Measurements from ENCODE around the gene TRIP13. TPM values are rescaled to one million over a fixed set of nuclear protein-coding genes. Genes with fewer than 3 reads are reported as not detected.

TRIP13 gene
- total RNA-seq, 1 donor from 2014 or later: 0.48 TPM

GRCh38 chr5:955886-956761, 63.4 kb downstream of the TRIP13 start:
- intact Hi-C loops (cut with DNase I): no loop called here
- ATAC-seq (ENCODE audit: poor library complexity) (no peak), DNase-seq (no peak)

DNA sequence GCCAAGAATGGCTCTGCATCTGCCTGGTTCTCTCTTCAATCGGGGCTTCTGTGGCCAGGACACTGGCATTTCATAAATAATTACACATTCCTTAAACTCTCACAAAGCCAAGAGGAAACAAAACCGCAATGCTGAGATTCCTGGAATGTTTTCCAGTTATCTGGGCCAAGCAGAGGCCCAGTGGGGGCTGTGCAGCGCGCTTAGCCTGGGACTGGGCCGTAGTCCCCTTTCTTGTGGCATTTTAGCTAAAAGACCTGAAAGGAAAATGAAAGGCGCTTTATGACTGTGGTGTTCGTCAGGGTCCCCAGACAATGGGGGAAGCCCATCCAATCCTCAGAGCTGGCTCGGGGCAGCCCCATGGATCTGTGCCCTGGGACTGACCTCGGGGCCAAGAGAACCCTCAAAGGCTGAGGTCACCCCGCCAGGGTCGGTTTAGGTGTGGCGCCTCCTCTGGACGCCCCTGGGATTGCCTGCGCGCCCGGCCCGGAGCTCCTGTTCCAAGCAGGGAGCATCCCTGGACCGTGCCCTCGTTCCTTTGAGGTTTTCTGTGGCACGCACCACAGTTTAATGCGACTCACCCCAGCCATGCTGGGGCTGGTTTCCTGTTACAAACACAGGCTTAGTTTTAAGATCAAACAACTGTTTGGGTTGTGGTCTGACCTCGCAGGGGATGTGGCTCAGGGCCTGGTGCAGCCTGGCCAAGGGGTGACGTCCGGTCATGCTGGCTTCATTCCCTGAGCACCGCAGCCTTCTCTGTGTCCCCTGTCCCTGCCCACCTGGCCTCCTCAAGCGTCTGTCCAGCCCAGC, 64.5 kb downstream of the TRIP13 start:
- DNase-seq (no peak), ATAC-seq (ENCODE audit: poor library complexity) (peak; percentile 54)
- intact Hi-C loops (cut with DNase I): no loop called here

DNA sequence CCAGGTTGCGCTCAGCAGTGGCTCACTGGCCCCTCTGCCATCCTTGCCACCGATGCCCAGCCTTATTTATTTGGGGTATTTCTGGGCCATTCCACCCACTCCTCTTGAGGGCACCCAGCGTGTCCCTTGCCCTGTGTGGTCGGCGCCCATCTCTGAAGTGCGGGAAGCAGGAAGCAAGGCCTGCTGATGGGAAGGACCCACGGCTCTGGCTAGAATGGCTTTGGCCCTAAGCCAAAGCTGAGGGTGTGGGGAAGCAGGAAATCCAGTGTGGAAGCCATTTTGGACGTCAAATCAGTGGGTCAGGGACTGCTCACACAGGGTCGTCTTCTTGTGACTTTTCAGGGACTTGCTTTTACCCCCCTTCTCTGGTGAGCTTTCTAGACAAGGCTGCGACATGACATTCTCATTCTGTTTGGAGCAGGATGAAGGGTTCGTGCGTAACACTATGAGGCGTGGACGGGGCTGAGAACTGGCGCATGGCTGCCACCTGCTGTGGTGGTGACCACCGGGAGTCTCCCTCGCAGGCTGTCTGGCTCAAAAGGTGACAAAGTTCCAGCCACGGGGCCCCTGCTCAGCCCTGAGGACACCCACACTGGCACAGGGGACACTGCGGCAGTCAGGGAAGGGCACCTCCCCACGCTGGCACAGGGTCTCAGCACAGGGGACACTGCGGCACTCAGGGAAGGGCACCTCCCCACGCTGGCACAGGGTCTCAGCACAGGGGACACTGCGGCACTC, 65.2 kb downstream of the TRIP13 start:
- ATAC-seq (ENCODE audit: poor library complexity): no peak
- intact Hi-C loops (cut with DNase I): no loop called here
- no peak for DNase-seq

DNA sequence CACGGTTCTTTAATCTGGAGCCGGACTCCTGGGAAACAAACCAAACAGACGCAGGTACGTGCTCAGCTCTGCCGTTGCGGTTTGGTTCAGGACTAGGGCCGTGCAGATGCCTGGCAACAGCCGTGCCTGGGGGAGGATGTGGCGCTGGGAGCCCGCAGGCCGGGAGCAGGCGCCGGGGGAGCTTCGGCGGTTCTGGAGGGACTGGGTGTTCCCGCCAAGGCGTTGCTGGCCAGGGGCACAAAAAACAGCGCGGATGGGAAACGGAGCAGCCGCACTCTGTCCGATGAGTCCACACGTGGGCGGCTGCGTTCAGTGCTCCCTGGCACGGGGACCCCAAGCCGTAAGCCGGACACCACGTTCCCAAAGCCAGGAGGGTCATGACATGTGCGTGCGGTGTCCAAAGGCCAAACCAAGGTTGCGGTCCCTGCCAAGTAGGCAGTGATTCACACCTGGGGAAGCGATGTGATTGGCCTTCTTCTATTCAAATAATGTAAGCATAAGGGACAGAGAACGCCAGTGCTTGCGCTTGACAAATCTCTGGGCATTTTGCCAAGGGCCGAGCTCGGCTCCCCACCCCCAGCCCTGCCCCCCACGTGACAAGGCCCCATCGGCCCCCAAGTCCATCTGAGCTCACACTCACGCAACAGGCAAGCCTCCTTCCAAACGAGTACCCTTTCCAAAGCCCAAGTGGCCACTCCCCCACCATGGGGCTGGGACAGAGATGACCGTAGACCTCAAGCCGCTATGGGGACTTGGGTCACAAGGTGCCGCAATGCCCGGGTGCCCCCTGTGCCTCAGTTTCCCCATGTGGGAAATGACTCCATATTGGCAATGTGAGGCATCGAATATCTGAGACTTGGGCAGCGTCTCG, 66.3 kb downstream of the TRIP13 start:
- ATAC-seq (ENCODE audit: poor library complexity) (peak; percentile 23), DNase-seq (no peak)
- intact Hi-C loops (cut with DNase I): no loop called here

- DNase-seq (no peak), ATAC-seq (ENCODE audit: poor library complexity) (no peak)
- intact Hi-C loops (cut with DNase I): no loop called here
These were observed 67.2 kb downstream of the TRIP13 start for GRCh38 chr5:959581-960531.

DNA sequence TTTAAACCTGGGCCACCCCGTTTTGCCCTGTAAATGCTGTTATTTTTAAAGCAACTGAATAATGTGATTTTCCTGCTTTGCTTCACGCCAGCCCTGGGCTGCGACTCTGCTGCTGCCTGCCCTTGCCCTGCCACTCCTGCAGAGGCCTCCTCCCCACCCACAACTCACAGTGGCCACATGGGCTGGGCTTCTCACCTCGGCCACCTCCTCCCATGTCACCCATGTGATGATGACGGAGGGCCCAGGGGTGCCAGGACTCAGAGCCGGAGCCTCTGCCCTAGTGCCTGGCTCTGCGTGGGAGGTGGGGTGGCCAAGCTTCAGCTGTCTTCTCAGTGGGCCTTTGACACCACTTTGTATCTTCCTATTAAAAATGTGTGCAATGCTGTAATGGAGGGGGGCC, 67.9 kb downstream of the TRIP13 start:
- DNase-seq (no peak), ATAC-seq (ENCODE audit: poor library complexity) (no peak)
- intact Hi-C loops (cut with DNase I): no loop called here

- DNase-seq (no peak), ATAC-seq (ENCODE audit: poor library complexity) (no peak)
- intact Hi-C loops (cut with DNase I): no loop called here
These were observed 68.5 kb downstream of the TRIP13 start for GRCh38 chr5:961002-961710.

DNA sequence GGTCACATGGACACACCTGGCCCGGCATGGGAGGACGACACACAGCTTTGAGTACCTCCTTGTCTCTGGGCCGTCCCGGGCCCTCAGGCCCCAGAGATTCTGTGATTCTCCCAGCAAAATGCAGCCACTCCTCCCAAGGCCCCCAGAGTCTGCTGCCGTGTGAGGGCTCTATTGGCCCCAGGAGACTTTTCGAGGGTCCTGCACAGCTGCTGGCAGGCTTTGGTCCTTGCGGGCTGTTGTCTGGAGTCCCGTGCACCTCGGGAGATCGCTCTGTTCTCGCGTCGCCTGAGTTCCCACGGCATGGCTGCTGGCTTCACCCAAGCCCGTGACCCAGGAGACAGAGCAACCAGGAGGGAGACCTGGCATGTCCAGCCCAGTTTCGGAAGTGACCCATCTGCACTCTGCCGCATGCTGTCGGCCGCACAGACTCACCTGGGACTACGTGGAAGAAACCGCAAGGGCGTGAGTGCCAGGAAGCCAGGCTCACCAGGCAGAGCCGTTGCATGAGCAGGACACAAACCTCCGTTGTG, 69.1 kb downstream of the TRIP13 start:
- ATAC-seq (ENCODE audit: poor library complexity) (no peak), DNase-seq (no peak)
- intact Hi-C loops (cut with DNase I): no loop called here

GRCh38 chr5:962386-962785, 69.7 kb downstream of the TRIP13 start:
- intact Hi-C loops (cut with DNase I): no loop called here
- ATAC-seq (ENCODE audit: poor library complexity): no peak
- no peak for DNase-seq

GRCh38 chr5:962801-963200, 70.1 kb downstream of the TRIP13 start:
- no peak for DNase-seq
- no peak for ATAC-seq (ENCODE audit: poor library complexity)
- intact Hi-C loops (cut with DNase I): no loop called here

- no peak for ATAC-seq (ENCODE audit: poor library complexity)
- DNase-seq: no peak
- intact Hi-C loops (cut with DNase I): no loop called here
These were observed 70.6 kb downstream of the TRIP13 start for GRCh38 chr5:963310-963672.

DNA sequence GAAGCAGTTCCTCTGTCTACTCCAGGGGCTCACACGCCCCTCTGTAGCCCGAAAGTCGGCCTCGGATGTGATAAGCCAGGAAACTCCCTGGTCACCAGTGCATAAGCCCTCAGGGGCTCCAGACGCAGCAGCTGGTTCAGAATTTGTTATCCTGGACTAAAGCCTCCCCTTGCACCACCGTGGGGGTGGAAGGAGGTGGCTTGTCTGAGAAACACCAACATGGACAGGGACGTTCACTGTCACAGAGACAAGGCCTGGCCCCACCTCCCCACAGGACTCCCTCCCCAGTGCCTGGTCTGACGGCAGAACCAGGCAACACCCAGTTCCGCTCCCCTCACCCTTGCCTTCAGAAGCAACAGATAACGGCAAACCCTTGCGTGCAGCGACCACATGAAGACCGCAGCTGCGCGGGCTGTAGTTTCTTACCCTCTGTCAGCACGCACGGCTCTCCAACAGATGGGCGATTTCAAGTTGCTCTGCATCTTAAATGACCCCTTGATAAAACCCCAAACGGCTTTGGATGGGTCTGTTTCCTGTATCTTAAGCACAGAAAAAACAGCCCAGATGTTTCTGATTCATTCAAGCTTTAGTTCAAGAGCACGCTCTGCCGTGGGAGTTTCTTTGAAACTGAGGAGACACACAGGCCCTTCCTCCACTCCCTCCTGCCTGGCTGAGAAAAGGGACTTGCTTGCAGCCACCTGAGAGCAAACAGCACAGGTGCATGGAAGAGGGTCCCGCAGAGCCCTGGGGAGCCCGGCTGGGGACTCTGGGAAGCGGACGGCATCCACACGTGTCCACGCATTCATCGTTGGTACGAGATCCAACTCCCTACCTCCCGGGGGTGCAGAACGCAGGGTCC, 71.2 kb downstream of the TRIP13 start:
- intact Hi-C loops (cut with DNase I): no loop called here
- ATAC-seq (ENCODE audit: poor library complexity) (peak; percentile 69), DNase-seq (peak; percentile 76)

GRCh38 chr5:964821-965220, 72.1 kb downstream of the TRIP13 start:
- no peak for DNase-seq
- ATAC-seq (ENCODE audit: poor library complexity): no peak
- intact Hi-C loops (cut with DNase I): no loop called here

GRCh38 chr5:965604-966344, 73.1 kb downstream of the TRIP13 start:
- intact Hi-C loops (cut with DNase I): no loop called here
- no peak for DNase-seq
- no peak for ATAC-seq (ENCODE audit: poor library complexity)

DNA sequence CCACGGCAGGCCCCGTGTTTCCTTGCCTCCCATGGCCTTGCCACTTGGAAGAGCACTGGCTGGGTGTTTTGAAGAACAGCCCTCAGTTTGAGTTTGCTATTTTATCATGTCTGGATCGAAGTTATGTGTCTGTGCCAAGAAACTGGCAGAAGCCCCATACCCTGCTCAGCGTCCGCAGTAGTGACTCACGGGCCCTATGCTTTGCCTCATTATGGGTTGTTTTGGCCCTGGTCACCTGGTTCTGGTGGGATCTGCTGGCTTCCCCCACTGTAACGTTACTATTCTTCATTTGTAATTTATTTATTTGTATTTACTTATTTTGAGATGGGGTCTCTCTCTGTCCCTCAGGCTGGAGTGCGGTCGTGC, 73.6 kb downstream of the TRIP13 start:
- intact Hi-C loops (cut with DNase I): no loop called here
- ATAC-seq (ENCODE audit: poor library complexity) (no peak), DNase-seq (no peak)

Data from Right ventricle myocardium superior (tissue), 1 donor.